Neural cell (in vitro differentiated cells): ENCODE data around the gene OGDH. TPM values are rescaled to one million over a fixed set of nuclear protein-coding genes. Genes with fewer than 3 reads are reported as not detected.

Experiments used
- H2AFZ ChIP-seq: fragments of 200-600, 300-800 bp; sonication (generic), shearing (Covaris generic); 2 replicates; pipeline ENCODE4 v1.6.0; 2014; ENCODE audit warnings: low read depth, mild to moderate bottlenecking, antibody characterized with exemption, low read length, moderate library complexity
- H3F3A ChIP-seq: fragments of 200-600 bp; shearing (Covaris generic); 2 replicates; pipeline ENCODE4 v1.6.1; 2016; ENCODE audit warnings: mild to moderate bottlenecking, moderate library complexity, mixed read lengths, antibody characterized with exemption, low read length; ENCODE audit not compliant: insufficient read depth, poor library complexity, severe bottlenecking
- H3K27ac ChIP-seq: fragments of 200-600, 300-800 bp; sonication (generic), shearing (Covaris generic); 2 replicates; pipeline ENCODE4 v1.5.1; 2014; ENCODE audit warnings: mild to moderate bottlenecking, low read length, moderate library complexity
- H3K27me3 ChIP-seq: fragments of 300-800, 200-600 bp; sonication (generic), shearing (Covaris generic); 2 replicates; pipeline ENCODE4 v1.6.0; 2014; ENCODE audit warnings: mild to moderate bottlenecking, low read depth, low read length, moderate library complexity; ENCODE audit not compliant: insufficient read depth
- H3K36me3 ChIP-seq: fragments of 300-800, 200-600 bp; sonication (generic), shearing (Covaris generic); 2 replicates; pipeline ENCODE4 v1.5.1; 2014; ENCODE audit warnings: mild to moderate bottlenecking, antibody characterized with exemption, low read length, moderate library complexity; ENCODE audit not compliant: insufficient read depth
- H3K4me2 ChIP-seq: fragments of 300-800, 200-600 bp; sonication (generic), shearing (Covaris generic); 2 replicates; pipeline ENCODE4 v1.6.0; 2014; ENCODE audit warnings: mild to moderate bottlenecking, low read length
- H3K4me3 ChIP-seq: fragments of 300-800, 200-600 bp; sonication (generic), shearing (Covaris generic); 2 replicates; pipeline ENCODE4 v1.5.1; 2014; ENCODE audit warnings: mild to moderate bottlenecking, low read length, moderate library complexity
- H3K79me2 ChIP-seq: fragments of 200-600 bp; shearing (Covaris generic); replicated peaks from 2 replicates; pipeline ENCODE4 v1.6.0; 2014; ENCODE audit warnings: mild to moderate bottlenecking, low read length, moderate library complexity; ENCODE audit not compliant: insufficient read depth
- H3K9ac ChIP-seq: fragments of 300-800, 200-600 bp; sonication (generic), shearing (Covaris generic); 2 replicates; pipeline ENCODE4 v1.6.1; 2016; ENCODE audit warnings: mild to moderate bottlenecking, low read length, mixed read lengths
- H3K9me2 ChIP-seq: fragments of 200-600 bp; shearing (Covaris generic); 2 replicates; pipeline ENCODE4 v1.6.1; 2016; ENCODE audit warnings: mild to moderate bottlenecking, low read length, mixed read lengths; ENCODE audit not compliant: insufficient read depth
- H3K9me3 ChIP-seq: fragments of 200-600, 300-800 bp; sonication (generic), shearing (Covaris generic); 2 replicates; pipeline ENCODE4 v1.6.1; 2016; ENCODE audit warnings: mild to moderate bottlenecking, mixed run types, low read length, moderate library complexity, mixed read lengths
- H4K20me1 ChIP-seq: fragments of 200-600 bp; shearing (Covaris generic); 2 replicates; pipeline ENCODE4 v1.6.1; 2016; ENCODE audit warnings: mild to moderate bottlenecking, mixed run types; ENCODE audit not compliant: insufficient read depth
- EP300 ChIP-seq: fragments of 450-650 bp; conservative IDR thresholded peaks from 2 replicates; pipeline ENCODE4 v1.6.1; 2014; ENCODE audit warnings: antibody characterized with exemption, mild to moderate bottlenecking, moderate library complexity; ENCODE audit not compliant: poor library complexity, severe bottlenecking
- EZH2 ChIP-seq: fragments of 200-600, 300-800 bp; shearing (Covaris generic), sonication (generic); IDR thresholded peaks from 2 replicates; pipeline ENCODE4 v1.6.1; 2014; ENCODE audit warnings: antibody characterized with exemption, low read length, borderline replicate concordance, mild to moderate bottlenecking; ENCODE audit not compliant: insufficient read depth, poor library complexity, severe bottlenecking
- MXI1 ChIP-seq: fragments of 450-650 bp; conservative IDR thresholded peaks from 2 replicates; pipeline ENCODE4 v1.6.1; 2014; ENCODE audit warnings: antibody characterized with exemption, mild to moderate bottlenecking; ENCODE audit not compliant: poor library complexity, severe bottlenecking
- POLR2AphosphoS5 ChIP-seq: IDR thresholded peaks from 2 replicates; pipeline ENCODE4 v1.6.1; 2012
- RAD21 ChIP-seq: fragments of 450-650 bp; conservative IDR thresholded peaks from 2 replicates; pipeline ENCODE4 v1.6.1; 2014; ENCODE audit warnings: antibody characterized with exemption, mild to moderate bottlenecking, moderate library complexity
- SMC3 ChIP-seq: fragments of 450-650 bp; conservative IDR thresholded peaks from 2 replicates; pipeline ENCODE4 v1.6.1; 2014; ENCODE audit warnings: antibody characterized with exemption, mild to moderate bottlenecking, moderate library complexity; ENCODE audit not compliant: poor library complexity
- TAF1 ChIP-seq: IDR thresholded peaks from 2 replicates; pipeline ENCODE4 v1.6.1; 2012; ENCODE audit warnings: low read depth
- polyA plus RNA-seq: library from polyadenylated mRNA; depleted of rRNA; stranded (reverse); fragments of >200 nt; gene quantifications from 2 replicates; pipeline ENCODE4 v1.2.3, GENCODE V29; 2014
- TF ChIP-seq, protein P1 (sequence below): fragments of 450-650 bp; IDR thresholded peaks from 2 replicates; pipeline ENCODE4 v1.5.1; 2014; ENCODE audit warnings: antibody characterized with exemption, mild to moderate bottlenecking, moderate library complexity; ENCODE audit not compliant: poor library complexity, severe bottlenecking
- TF ChIP-seq, protein P2 (sequence below): IDR thresholded peaks from 2 replicates; pipeline ENCODE4 v1.6.1; 2012; ENCODE audit warnings: borderline replicate concordance

Gene OGDH
- polyA plus RNA-seq, 1 donor from 2014 or later, result 16.9 TPM

DNA sequence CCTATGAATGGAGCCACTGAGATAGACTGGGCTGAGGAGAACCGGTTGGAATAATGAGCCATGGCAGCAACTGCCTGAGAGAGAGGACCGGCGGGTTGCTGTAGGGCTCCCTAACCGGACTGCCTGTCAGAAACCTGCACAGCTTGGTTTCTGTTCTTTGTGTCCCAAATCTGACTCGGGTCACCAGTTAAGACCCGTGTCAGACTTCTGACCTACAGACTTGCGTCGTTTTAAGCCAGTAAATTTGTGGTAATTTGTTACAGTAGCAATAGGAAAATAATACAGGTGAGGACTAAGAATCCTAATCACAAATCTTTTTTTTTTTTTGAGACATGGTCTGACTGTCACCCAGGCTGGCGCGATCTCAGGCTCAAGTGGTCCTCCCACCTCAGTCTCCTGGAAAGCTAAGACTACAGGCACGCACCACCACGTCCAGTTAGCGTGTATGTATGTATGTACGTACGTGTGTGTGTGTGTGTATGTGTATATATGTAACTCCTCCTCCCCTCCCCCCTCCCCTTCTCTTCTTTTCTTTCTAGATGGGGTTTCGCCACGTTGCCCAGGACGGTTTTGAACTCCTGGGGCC, 32.0 kb upstream of the OGDH start:
- peak overlapping the region; percentile 51 for H2AFZ ChIP-seq
- H3K4me2 ChIP-seq, result peak overlapping the region; percentile 91
- TF ChIP-seq TAF1, result no peak
- no peak for TF ChIP-seq EP300
- TF ChIP-seq, protein P1, sequence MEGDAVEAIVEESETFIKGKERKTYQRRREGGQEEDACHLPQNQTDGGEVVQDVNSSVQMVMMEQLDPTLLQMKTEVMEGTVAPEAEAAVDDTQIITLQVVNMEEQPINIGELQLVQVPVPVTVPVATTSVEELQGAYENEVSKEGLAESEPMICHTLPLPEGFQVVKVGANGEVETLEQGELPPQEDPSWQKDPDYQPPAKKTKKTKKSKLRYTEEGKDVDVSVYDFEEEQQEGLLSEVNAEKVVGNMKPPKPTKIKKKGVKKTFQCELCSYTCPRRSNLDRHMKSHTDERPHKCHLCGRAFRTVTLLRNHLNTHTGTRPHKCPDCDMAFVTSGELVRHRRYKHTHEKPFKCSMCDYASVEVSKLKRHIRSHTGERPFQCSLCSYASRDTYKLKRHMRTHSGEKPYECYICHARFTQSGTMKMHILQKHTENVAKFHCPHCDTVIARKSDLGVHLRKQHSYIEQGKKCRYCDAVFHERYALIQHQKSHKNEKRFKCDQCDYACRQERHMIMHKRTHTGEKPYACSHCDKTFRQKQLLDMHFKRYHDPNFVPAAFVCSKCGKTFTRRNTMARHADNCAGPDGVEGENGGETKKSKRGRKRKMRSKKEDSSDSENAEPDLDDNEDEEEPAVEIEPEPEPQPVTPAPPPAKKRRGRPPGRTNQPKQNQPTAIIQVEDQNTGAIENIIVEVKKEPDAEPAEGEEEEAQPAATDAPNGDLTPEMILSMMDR, result no peak
- no peak for TF ChIP-seq MXI1
- TF ChIP-seq SMC3, result no peak
- TF ChIP-seq, protein P2, sequence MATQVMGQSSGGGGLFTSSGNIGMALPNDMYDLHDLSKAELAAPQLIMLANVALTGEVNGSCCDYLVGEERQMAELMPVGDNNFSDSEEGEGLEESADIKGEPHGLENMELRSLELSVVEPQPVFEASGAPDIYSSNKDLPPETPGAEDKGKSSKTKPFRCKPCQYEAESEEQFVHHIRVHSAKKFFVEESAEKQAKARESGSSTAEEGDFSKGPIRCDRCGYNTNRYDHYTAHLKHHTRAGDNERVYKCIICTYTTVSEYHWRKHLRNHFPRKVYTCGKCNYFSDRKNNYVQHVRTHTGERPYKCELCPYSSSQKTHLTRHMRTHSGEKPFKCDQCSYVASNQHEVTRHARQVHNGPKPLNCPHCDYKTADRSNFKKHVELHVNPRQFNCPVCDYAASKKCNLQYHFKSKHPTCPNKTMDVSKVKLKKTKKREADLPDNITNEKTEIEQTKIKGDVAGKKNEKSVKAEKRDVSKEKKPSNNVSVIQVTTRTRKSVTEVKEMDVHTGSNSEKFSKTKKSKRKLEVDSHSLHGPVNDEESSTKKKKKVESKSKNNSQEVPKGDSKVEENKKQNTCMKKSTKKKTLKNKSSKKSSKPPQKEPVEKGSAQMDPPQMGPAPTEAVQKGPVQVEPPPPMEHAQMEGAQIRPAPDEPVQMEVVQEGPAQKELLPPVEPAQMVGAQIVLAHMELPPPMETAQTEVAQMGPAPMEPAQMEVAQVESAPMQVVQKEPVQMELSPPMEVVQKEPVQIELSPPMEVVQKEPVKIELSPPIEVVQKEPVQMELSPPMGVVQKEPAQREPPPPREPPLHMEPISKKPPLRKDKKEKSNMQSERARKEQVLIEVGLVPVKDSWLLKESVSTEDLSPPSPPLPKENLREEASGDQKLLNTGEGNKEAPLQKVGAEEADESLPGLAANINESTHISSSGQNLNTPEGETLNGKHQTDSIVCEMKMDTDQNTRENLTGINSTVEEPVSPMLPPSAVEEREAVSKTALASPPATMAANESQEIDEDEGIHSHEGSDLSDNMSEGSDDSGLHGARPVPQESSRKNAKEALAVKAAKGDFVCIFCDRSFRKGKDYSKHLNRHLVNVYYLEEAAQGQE, result no peak
- no peak for TF ChIP-seq RAD21
- TF ChIP-seq EZH2, result no peak
- TF ChIP-seq POLR2AphosphoS5, result no peak
- peak overlapping the region; percentile 76 for H3K27ac ChIP-seq
- peaks cover 4% of the 10 kb centered on the region for H3K36me3 ChIP-seq
- no peaks in the 10 kb centered on the region for H4K20me1 ChIP-seq
- peaks cover 9% of the 10 kb centered on the region for H3K79me2 ChIP-seq
- peak overlapping the region; percentile 84 for H3K9ac ChIP-seq
- peak overlapping the region; percentile 87 for H3K4me3 ChIP-seq
- H3K27me3 ChIP-seq, result no peaks in the 10 kb centered on the region
- no peaks in the 10 kb centered on the region for H3K9me2 ChIP-seq
- no peaks in the 10 kb centered on the region for H3K9me3 ChIP-seq
- H3F3A ChIP-seq, result no peaks in the 10 kb centered on the region

DNA sequence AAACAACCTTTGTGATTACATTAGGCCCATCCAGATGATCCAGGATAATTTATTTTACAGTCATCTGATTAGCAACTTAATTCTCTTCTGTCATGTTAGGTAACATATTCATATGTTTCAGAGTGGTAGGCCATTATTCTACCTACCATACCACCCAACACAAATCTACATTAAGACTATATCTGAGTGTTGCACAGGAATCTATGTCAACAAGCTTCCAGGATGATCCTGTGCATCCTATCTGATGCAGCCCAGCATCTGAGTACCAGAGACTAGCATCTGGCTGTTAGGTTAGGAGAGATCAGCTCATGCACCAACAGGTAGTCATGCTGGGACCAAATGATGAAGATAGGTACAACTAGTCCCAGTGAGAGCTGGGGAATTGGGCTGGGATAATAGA, 31.4 kb upstream of the OGDH start:
- H4K20me1 ChIP-seq, result no peaks in the 10 kb centered on the region
- H3K27me3 ChIP-seq, result no peaks in the 10 kb centered on the region
- no peak for TF ChIP-seq TAF1
- no peak for TF ChIP-seq RAD21
- no peak for TF ChIP-seq MXI1
- no peak for TF ChIP-seq SMC3
- no peak for TF ChIP-seq EP300
- no peak for TF ChIP-seq EZH2
- TF ChIP-seq, protein P2, result no peak
- TF ChIP-seq POLR2AphosphoS5, result no peak
- TF ChIP-seq, protein P1, result no peak
- H3K27ac ChIP-seq, result no peak overlapping the region
- H3K4me2 ChIP-seq, result no peak overlapping the region
- no peak overlapping the region for H3K9ac ChIP-seq
- peak overlapping the region; percentile 87 for H3K4me3 ChIP-seq
- no peaks in the 10 kb centered on the region for H3K9me3 ChIP-seq
- H2AFZ ChIP-seq, result no peak overlapping the region
- peaks cover 4% of the 10 kb centered on the region for H3K36me3 ChIP-seq
- H3K9me2 ChIP-seq, result no peaks in the 10 kb centered on the region
- H3F3A ChIP-seq, result no peaks in the 10 kb centered on the region
- H3K79me2 ChIP-seq, result peaks cover 9% of the 10 kb centered on the region
